Osteocyte (in vitro differentiated cells): ENCODE data around the gene CPXM1. TPM values are rescaled to one million over a fixed set of nuclear protein-coding genes. Genes with fewer than 3 reads are reported as not detected.
A peak's percentile ranks its signal among the peaks of the same experiment; 100 is the strongest.

Experiments
- DNase-seq: peaks from one replicate; pipeline ENCODE4 v3.0.0; 2021; ENCODE audit warnings: mixed read lengths; ENCODE audit not compliant: unreplicated experiment; ENCODE audit errors: extremely low spot score
- H3K27ac Mint-ChIP-seq: one replicate; pipeline ENCODE4 v1.8.0; 2021; ENCODE audit warnings: mild to moderate bottlenecking, mixed read lengths; ENCODE audit not compliant: unreplicated experiment
- H3K27me3 Mint-ChIP-seq: one replicate; pipeline ENCODE4 v1.8.0; 2021; ENCODE audit warnings: mixed read lengths; ENCODE audit not compliant: unreplicated experiment
- H3K36me3 Mint-ChIP-seq: one replicate; pipeline ENCODE4 v1.8.0; 2021; ENCODE audit warnings: mixed read lengths; ENCODE audit not compliant: unreplicated experiment
- H3K4me1 Mint-ChIP-seq: one replicate; pipeline ENCODE4 v1.8.0; 2021; ENCODE audit warnings: mixed read lengths; ENCODE audit not compliant: unreplicated experiment
- H3K4me3 Mint-ChIP-seq: one replicate; pipeline ENCODE4 v1.8.0; 2021; ENCODE audit warnings: mild to moderate bottlenecking, moderate library complexity, mixed read lengths; ENCODE audit not compliant: unreplicated experiment
- H3K9me3 Mint-ChIP-seq: one replicate; pipeline ENCODE4 v1.8.0; 2021; ENCODE audit warnings: mixed read lengths; ENCODE audit not compliant: unreplicated experiment
- CTCF ChIP-seq: fragments of 200-600 bp; sonication (generic); IDR thresholded peaks from 2 replicates; pipeline ENCODE4 v1.5.0; 2021; ENCODE audit warnings: antibody characterized with exemption, mild to moderate bottlenecking, moderate library complexity
- total RNA-seq: library from RNA; stranded (reverse); gene quantifications from 2 replicates; pipeline ENCODE4 v1.2.1, GENCODE V29; 2021

CPXM1 gene
- total RNA-seq, 1 donor from 2014 or later: 84.0 TPM

DNA sequence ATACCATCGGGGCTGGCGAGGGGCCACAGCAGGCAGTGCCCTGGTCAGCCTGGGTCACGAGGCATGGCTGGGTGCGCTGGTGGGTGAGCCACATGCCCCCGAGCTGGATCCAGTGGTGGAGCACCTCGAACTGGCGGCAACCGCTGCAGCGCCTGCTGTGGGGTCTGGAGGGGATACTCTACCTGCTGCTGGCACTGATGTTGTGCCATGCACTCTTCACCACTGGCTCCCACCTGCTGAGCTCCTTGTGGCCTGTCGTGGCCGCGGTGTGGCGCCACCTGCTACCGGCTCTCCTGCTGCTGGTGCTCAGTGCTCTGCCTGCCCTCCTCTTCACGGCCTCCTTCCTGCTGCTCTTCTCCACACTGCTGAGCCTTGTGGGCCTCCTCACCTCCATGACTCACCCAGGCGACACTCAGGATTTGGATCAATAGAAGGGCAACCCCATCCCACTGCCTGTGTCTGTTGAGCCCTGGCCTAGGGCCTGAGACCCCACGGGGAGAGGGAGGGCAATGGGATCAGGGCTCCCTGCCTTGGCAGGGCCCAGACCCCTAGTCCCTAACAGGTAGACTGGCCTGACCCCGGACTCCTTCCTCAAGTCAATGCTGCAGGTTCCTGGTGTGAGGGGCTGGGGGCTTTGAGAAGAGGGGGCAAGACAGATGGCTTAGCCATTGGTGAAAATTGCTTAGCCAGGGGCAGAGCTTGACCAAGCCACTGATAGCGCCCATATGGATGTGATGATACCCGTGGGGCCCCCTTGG, 16.3 kb upstream of the CPXM1 start:
- Mint-ChIP-seq H3K36me3 (no peaks in the 10 kb centered on the region), H3K27ac (no peak overlapping the region)

GRCh38 chr20:2816030-2816582, 15.7 kb upstream of the CPXM1 start, which contains the start of gene TMEM239:
Gene TMEM239, plus strand, starts transcription at chr20:2816364. Its CDS starts 191 bp downstream, at chr20:2816555.
- no peak for TF ChIP-seq CTCF
- Mint-ChIP-seq H3K4me3 (no peak within 1 kb of the TSS), H3K27me3 (no peaks in the 10 kb centered on the region), H3K4me1 (peaks cover 58% of the 10 kb centered on the region), H3K36me3 (no peaks in the 10 kb centered on the region), H3K27ac (peak within 1 kb of the TSS; percentile 55), H3K9me3 (peaks cover 10% of the 10 kb centered on the region)
- DNase-seq: peak; percentile 80

More for the DNA sequence above, 16.3 kb upstream of the CPXM1 start:
- Mint-ChIP-seq H3K4me1 (peaks cover 62% of the 10 kb centered on the region), H3K27me3 (no peaks in the 10 kb centered on the region), H3K9me3 (peaks cover 8% of the 10 kb centered on the region), H3K4me3 (no peak overlapping the region)
- TF ChIP-seq CTCF: no peak
- DNase-seq: peak; percentile 83

- Mint-ChIP-seq H3K4me1 (peaks cover 55% of the 10 kb centered on the region), H3K36me3 (no peaks in the 10 kb centered on the region), H3K4me3 (peak overlapping the region; percentile 47), H3K27me3 (no peaks in the 10 kb centered on the region), H3K27ac (peak overlapping the region; percentile 55), H3K9me3 (peaks cover 12% of the 10 kb centered on the region)
- peak; percentile 70 for DNase-seq
- no peak for TF ChIP-seq CTCF
Observed at GRCh38 chr20:2815242-2815900, 14.9 kb upstream of the CPXM1 start.

- H3K27ac Mint-ChIP-seq: peak within 1 kb of the TSS; percentile 55
- peaks cover 48% of the 10 kb centered on the region for H3K4me1 Mint-ChIP-seq
- TF ChIP-seq CTCF: no peak
- H3K27me3 Mint-ChIP-seq: no peaks in the 10 kb centered on the region
- H3K9me3 Mint-ChIP-seq: peaks cover 12% of the 10 kb centered on the region
- H3K36me3 Mint-ChIP-seq: no peaks in the 10 kb centered on the region
- H3K4me3 Mint-ChIP-seq: peak within 1 kb of the TSS; percentile 47
- peak; percentile 96 for DNase-seq
Observed at GRCh38 chr20:2814587-2815051, 14.2 kb upstream of the CPXM1 start, which contains the start of gene C20orf141. Gene C20orf141, plus strand, starts transcription at chr20:2814987. Its CDS starts 198 bp downstream, at chr20:2815185.
